ENCODE measurements around the gene OR1F1. TPM values are rescaled to one million over a fixed set of nuclear protein-coding genes. Genes with fewer than 3 reads are reported as not detected.
"Not testable (repeated sequence)": the region's sequence is repeated elsewhere in the genome, so short reads cannot be mapped to it uniquely, and the experiment has no call there.

Gene OR1F1
- total RNA-seq, 1 experiment from 2014 or later, result not detected

DNA sequence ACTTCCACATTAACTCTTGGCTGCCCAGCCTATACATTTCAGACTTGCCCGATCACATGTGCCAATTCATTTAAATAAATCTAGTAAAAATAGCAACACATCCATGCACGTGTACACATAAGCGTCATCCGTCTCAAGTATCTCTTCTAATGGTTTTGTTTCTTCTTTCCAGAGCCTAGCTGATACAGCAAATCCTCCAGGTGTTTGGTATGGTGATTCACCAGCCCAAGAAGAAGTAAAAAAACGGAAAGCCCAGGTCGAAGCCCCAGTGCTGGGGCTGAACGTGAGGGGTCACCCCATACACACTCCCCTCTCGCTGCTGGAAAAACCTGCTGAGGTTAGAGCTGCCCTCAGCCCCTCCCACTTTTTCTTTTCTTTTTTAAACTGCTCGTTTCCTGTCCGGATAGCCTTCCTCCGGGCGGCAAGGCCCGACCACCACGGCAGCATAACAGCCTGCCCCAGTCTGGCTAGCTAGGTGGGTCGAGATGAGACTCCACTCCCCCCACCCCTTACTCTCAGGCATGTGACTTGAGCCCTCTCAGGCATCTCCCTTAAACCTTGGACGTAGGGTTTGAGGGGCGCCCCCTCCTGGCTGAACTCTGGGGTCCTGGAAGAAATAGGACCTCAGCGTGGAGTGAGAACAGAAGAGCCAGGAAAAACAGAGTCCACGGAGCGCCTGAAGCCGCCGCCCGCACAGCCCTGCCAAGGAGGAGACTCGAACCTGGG, 13.9 kb upstream of the OR1F1 start:
- peak; percentile 68 for DNase-seq (ENCODE audit: low read depth)

DNA sequence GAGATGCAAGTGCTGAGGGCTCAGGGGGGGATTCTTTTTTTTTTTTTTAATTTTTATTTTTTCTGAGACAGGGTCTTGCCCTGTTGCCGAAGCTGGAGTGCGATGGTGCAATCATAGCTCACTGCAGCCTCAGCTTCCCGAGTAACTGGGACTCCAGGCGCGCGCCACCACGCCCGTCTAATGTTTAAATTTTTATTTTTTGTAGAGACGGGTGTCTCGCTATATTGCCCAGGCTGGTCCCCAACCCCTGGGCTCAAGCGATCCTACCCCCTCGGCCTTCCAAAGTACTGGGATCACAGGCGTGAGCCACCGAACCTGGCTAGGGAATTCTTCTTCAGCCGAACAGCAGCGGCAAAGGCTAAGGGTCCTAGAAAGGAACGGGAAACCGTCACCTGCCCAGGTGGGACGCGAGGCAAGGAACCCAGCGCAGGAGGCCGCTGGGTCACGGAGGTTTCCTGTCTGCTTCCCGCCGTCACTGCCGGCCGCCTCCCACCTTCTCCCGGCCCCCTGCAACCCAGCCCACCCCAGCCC, 13.3 kb upstream of the OR1F1 start:
- no peak for DNase-seq (ENCODE audit: low read depth)

DNA sequence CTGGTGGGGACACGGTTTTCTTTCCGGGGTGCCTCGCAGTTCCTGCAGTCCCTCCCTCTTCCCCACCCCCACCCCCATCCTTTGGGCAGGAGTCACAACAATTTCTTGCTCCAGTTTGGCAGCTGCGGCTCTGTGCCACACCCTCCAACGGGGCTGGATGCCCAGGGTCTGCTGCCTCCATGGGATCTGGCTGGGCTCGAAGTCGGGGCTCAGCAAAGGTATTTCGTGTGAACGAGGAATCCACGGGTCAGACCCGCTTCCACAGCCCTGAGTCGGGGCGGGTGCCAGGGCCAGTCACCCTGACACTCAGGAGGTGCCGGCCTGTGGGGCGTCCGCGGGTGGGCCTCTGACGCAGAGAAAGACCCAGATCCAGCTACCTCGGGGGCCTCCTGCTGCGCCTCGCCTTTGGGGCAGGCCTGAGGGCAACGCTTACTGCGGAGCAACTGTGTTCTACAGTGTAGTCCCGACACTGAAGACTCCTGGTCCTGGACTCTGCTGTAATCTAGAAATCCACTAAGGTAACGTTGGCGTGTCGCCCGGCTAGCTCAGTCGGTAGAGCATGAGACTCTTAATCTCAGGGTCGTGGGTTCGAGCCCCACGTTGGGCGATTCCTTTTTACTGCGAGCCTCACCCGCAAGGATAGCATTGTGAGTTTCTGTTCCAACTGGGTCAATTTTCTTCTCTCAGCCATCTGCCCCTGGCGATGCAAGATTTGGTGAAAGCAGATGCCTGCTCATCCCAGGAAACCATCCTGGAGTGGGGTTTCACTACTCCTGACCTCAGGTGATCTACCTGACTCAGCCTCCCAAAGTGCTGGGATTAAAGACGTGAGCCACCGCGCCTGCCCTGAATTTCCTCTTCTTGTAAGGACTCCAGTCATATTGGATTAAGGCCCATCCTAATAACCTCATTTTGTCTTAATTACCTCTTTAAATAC, 12.6 kb upstream of the OR1F1 start:
- DNase-seq (ENCODE audit: low read depth), result peak; percentile 85

DNA sequence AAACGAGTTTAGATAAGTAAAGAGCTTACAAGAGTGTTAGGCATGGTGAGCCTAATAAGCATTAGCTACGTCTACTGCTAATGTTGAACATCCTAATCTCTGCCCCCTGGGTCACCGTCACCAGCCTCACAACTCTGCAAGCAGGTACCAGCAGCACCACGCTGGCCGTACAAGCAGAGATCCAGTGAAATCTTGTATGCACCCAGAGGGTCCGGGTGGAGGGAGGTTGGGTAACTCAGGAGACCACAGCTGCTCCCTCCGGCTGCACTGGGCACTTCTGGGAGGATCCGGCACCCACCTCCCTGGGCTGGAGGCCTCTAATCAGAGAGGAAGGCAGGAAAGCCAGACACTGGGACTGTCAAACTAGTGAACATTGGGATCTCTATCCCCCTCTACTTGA, 8.4 kb upstream of the OR1F1 start:
- no peak for DNase-seq (ENCODE audit: low read depth)

DNA sequence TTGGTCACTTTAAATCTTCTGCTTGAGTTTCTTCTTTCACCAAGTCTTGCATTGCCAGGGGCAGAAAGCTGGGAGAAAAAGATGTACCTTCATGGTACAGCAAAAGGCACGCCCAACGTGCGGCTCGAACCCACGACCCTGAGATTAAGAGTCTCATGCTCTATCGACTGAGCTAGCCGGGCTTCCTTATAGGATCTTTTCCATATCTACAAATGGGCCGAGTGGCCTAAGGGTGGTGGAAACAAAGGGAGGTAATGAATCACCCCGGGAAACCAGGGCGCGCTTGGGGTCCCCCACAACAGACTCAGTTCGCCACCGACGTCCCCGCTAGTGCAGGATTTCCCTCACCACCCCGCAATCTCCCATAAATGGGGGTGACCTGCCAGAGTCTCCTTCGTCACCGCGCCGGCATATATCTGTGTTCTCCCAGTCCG, 7.5 kb upstream of the OR1F1 start:
- peak; percentile 82 for DNase-seq (ENCODE audit: low read depth)

DNA sequence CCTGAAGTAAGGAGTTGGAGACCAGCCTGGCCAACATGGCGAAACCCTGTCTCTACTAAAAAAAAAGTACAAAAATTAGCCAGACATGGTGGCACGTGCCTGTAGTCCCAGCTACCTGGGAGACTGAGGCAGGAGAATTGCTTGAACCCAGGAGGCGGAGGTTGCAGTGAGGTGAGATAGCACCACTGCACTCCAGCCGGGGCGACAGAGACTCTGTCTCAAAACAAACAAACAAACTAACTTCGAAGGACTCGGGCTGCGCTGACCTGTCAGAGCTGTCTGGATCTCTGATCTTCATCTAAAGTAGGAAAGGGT, 5.8 kb upstream of the OR1F1 start:
- DNase-seq (ENCODE audit: low read depth), result not testable (repeated sequence)

DNA sequence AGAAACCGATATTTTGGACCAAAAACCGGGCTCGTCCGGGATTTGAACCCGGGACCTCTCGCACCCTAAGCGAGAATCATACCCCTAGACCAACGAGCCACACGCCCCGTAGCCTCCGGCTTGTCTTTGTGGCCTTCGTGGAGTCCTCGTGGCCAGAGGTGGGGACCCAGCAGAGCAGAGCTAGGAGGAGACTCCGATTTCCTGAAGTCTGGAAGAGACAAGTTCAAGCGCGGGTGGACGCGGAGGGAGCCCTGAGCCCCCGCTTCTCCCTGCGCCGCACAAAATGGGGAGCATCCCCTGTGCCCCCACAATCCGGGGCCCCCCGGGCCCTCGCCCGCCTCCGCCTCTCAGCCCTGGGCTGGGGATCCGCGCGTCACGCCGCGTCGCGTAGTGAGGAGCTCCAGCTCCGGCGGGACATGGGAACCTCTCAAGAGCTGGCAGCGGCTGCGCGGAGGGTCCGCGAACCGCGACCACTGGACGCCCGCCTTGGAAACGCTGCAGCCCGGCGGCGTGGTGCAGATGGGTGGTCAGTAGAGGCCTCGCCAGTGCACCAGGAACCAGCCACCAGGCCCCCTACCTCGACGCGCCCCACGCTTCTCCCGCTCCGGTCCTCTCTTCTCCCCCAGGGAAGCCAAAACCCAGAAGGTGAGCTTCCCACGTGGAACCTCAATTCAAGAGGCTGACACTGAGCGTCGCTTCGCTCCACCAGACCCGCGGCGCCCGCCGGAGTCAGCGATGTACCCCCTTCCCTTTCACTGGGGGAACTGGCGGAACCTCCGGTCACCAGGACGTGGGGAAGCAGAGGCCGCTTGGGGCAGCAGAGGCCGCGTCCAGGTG, 5.2 kb upstream of the OR1F1 start:
- DNase-seq (ENCODE audit: low read depth), result peak; percentile 89

DNA sequence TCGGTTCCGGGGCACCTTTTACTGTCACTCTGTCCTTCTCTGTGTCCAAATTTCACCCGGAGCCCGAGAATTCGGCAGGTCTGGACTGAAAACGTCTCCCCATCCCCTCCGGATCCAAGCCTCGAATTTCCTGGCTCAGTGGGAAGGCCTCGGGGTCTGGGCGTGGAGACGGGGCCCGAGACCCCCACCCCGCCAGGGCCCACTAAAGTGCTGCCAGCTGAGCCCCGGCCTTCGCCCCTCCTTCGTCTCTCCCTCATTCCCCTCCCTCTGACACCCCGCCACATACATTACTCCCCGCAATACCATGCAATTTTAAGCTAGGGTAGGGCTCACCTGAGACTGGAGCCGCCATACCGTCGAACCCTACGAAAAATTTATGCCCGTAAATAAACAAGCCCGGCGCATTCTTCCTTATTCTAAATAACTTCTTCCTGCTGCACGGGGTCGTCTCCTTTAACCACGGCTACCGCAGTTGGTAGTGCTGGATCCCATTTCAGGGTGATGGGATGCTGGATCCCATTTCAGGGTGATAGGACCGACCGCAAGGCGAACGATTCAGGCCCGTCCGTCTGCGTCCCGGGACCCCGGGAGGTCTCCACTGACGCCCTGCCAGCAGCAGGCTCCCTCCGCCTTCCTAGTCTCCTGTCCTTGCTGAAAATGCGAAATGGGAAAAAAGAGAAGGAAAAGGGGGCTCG, 4.4 kb upstream of the OR1F1 start:
- peak; percentile 56 for DNase-seq (ENCODE audit: low read depth)

DNA sequence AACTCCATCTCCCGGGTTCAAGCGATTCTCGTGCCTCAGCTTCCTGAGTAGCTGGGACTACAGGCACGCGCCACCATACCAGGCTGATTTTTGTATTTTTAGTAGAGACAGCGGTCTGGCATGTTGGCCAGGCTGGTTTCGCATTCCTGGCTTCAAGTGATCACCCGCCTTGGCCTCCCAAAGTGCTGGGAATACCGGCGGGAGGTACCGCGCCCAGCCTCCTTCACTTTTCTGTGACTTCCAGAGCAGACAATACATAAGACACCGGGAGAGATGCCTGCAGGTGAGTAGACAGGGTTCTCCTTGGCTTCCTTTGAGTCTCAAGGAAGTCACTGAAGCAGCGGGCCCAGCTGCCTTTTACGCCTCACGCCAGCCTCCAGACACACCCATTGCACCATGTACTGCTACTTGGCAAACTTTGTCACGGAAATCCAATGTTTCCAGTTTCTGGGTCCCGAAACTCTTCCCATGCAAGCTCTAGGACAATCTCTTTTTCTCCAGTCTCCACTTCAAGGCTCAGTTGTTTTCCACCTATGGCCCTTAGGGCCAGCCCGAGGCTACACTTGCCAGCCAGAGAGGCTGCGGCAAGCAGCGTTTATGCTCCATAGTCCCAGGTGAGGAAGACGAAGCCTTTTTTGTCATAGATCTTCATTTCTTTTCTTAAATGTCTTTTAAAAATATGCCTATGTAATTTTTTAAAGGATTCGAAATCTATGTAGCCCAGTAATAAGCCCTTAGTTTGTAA, 886 bp upstream of the OR1F1 start:
- no peak for DNase-seq (ENCODE audit: low read depth)

DNA sequence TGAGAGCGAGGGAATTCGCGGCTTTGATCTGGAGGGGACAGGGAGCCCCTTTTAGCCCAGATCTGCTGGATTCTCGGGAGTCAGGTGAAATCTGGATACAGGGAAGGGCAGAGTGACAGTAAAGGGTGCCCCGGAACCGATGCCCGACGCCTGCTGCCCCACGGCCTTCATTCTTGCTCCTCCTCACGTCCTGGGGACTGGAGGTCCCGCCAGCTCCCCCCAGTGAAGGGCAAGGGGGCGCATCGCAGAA, 596 bp downstream of the OR1F1 start:
- DNase-seq (ENCODE audit: low read depth), result no peak

DNA sequence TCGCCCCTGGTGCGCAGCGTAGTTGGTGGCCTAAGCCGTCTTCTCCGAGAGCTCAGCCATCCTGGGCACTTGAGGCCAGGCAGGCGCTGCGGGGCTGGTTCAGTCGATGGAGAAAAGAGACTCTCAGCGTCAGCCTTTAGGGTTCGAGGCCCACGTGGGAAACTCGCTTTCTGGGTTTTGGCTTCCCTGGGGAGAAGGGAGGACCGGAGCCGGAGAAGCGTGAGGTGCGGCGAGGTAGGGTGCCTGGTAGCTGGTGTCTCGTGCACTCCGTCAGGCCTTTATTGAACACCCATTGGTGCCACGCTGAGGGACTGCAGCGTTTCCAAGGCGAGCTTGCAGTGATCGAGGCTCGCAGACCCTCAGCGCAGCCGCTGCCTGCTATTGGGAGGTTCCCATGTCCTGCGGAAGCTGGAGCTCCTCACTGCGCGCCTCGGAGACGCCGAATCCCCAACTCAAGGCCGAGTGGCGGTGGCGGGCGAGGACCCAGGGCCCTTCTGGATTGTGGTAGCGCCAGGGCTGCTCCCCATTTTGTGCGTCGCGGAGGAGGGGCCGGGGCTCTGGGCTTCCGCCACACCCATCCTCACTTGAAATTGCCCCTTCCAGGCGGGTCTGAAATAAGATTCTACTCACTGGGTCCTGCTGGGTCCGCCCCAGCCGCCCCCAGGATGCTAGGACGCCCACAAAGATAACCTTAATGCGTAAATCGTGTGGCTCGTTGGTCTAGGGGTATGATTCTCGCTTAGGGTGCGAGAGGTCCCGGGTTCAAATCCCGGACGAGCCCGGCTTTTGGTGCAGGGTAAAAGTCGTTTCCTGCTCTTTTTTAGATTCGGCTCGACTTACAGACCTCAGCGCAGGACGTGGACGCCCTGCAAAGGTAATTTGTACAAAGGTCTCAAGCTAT, 1.2 kb downstream of the OR1F1 start:
- DNase-seq (ENCODE audit: low read depth), result peak; percentile 77

DNA sequence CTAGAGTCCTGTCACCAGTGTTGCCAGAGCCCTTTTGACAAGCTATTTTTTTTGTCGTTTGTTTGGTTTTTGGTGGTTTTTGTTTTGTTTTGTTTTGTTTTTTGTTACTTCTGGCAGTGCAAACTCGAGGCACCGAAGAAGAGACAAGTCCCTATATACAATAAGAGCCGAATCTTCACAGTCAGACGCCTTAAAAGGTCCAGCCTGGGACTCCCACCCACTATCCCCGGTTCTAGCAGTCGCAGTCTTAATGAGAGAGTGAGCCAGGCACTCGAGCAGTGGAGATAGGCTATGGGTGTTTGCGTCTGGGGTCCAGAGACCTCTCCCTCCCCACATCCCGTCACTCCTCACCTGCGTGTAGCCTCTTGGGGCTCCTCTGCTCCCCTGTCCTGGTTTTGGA, 1.9 kb downstream of the OR1F1 start:
- no peak for DNase-seq (ENCODE audit: low read depth)

DNA sequence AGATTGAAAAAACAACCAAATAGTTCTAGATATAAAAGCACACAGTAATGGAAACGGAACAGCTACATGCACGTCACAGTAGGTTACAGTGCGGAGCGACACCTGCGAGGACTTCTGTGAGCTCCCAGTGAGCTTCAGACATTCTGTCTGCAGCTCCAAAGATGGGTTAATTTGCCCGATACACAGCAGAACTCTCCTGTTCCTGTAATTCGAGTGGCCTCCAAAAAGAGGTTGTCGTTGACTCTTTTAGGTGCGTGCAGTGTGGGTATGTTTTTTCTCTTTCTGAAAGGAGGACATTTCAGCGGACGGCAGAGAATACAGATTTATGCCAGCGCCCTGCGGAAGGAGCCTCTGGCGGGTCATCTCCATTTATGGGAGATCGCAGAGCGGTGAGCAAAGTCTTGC, 2.9 kb downstream of the OR1F1 start:
- DNase-seq (ENCODE audit: low read depth), result no peak

DNA sequence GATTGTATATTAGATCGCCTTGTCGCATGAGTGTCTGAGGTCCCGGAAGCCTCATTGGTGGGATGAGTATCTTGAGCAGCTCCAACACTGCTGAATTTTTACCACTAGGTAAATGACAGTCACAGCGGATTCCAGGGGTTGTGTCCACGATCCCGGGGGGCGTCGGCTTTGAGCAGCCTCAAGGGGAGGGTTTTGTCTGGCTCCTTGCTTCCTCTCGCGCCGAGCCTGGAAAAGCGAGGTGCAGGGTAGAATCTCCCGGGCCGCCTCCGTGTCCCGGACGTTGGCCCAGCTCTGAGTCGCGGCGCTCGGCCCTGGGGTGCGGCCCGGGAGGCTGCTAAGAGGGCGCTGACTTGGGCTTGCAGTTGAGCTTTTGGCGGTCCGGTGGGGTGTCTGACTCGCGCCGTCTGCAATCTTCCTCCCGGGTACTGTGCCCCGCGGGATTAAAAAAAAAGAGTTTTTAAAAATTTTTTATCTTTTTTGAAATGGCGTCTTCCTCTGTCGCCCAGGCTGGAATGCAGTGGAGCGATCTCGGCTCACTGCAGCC, 4.5 kb downstream of the OR1F1 start:
- DNase-seq (ENCODE audit: low read depth), result no peak

DNA sequence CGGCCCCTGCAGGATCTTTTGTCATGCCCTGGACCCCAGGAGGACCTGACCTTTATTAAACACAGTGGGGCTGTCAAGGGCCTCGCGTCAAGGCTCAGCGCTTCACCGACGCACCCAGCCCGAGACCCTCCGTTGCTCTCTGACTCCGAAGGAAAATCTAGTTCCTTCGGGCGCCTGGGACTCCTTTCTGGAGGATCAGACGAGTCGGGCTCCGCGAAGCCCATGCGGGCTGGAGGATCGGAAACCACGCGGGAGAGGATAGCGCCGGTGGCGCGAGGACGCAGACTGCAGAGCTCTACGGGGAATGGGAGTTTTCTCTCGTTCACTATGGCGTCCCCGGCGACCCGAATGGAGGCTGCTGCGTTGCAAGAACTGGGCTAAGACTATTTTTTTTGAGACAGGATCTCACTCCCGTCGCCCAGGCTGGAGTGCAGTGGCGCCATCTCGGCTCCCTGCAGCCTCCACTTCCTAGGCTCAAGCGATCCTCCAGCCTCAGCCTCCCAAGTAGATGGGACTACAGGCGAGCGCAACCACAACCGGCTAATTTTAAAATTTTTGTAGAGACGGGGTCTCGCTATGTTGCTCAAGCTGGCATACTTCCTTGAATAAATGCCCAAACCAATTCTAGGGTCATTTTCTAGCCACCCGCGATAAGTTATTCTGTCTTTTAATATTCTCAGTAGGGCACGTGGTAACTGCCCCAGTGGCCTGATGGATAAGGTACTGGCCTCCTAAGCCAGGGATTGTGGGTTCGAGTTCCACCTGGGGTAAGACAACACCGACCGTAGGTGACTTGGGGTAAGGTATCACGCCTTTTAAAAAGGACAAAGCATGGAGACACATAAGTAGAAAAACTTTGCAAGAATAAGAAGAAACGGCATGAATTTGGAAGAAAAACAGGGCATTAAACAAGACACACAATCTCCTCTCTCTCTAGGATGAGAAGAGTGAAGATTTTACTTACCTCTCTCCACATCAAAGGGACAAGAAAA, 5.5 kb downstream of the OR1F1 start:
- DNase-seq (ENCODE audit: low read depth), result peak; percentile 33

DNA sequence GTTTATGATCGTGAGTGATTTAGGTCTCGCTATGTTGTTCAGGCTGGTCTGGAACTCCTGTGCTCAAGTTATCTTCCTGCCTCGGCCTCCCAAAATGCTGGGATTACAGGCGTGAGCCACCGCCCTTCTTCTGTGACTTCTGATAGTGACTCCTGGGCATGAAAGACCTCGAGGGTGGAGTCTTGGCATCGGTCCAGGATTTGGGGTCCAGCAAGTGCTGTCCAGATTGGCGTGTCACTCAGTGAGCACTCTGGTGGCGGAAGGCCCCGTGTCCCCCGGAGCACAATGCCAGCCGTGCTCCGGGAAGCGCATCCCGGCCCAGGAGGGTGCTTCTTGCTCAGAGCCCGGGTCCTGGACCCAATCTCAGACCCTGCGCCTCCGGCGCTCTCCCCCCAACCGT, 6.8 kb downstream of the OR1F1 start:
- no peak for DNase-seq (ENCODE audit: low read depth)

DNA sequence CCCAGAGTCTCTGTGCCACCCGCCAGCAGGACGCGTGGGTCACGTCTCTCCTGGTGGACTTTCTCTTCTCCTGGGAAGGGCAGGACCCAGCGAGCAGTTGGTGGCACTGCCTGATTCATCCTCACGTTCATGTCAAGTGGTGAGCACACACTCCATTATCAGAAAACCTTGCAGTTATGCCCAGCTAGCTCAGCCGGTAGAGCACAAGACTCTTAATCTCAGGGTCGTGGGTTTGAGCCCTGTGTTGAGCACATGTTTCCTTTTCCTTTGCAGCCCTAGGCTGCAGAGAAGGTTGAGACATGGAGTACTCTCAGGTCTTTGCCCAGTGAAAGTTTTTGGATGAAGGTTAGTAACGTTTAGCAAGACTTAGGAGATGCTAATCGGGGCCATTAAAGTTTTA, 8.0 kb downstream of the OR1F1 start:
- peak; percentile 64 for DNase-seq (ENCODE audit: low read depth)

DNA sequence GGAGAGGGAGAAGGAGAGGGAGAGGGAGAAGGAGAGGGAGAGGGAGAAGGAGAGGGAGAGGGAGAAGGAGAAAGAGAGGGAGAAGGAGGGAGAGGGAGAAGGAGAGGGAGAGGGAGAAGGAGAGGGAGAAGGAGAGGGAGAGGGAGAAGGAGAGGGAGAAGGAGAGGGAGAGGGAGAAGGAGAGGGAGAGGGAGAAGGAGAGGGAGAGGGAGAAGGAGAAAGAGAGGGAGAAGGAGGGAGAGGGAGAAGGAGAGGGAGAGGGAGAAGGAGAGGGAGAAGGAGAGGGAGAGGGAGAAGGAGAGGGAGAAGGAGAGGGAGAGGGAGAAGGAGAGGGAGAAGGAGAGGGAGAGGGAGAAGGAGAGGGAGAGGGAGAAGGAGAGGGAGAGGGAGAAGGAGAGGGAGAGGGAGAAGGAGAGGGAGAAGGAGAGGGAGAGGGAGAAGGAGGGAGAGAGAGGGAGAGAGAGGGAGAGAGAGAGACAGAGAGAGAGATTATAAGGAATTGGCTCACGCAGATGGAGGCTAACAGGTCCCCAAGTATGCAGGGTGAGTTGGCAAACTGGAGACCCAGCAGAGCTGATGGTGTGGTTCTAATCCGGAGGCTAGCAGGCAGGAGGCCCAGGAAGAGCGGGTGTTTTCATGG, 9.8 kb downstream of the OR1F1 start:
- DNase-seq (ENCODE audit: low read depth), result not testable (repeated sequence)
